Measurements from ENCODE around the gene THRAP3.
A peak's percentile ranks its signal among the peaks of the same experiment; 100 is the strongest.

Gene THRAP3

DNA sequence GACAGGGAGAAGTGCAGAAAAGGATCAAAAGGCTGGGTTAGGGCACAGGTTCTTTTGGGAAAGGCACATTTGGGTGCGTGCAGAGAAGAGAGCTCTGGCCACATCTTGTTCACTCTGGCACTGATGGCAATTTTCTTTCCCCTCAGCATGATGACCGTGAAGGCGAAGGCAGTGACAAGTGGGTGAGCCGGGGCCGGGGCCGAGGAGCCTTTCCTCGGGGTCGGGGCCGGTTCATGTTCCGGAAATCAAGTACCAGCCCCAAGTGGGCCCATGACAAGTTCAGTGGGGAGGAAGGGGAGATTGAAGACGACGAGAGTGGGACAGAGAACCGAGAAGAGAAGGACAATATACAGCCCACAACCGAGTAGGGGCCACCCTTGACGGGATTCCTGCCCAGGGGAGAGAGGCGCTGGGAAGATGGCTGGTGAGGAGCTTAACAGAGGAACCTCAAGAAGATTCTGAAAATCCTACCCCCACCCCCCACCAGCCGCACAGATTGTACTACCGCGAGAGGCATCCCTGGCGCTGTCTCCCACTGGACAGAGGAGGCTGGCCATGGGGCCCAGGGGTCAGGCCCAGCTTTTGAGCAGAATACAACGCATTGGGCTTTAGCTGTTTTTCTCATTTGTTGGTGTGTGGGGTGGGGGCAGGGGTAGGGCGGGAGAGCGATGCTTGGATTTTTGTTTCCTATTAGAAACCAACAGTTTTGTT lies 79.6 kb downstream of the THRAP3 start:
- no peak for DNase-seq

DNA sequence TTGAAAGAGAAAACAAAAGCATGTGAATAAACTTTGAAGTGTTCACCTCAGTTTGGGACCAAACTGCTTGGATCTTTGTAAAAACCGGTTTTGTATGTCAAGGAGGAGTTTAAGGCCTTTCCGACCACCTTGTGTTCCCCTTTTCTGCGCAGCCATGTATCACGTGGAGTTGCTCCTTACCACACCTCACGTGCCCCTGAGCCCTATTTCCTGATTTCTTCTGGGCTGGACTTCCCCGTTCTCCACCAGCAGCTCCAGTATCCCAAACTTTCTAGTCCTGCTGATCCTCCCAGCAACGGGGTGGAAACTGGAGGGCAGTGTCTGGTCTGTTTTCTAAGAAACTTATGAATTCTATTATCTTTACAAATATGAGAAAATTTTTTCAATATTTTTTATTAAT lies 80.3 kb downstream of the THRAP3 start:
- no peak for DNase-seq

DNA sequence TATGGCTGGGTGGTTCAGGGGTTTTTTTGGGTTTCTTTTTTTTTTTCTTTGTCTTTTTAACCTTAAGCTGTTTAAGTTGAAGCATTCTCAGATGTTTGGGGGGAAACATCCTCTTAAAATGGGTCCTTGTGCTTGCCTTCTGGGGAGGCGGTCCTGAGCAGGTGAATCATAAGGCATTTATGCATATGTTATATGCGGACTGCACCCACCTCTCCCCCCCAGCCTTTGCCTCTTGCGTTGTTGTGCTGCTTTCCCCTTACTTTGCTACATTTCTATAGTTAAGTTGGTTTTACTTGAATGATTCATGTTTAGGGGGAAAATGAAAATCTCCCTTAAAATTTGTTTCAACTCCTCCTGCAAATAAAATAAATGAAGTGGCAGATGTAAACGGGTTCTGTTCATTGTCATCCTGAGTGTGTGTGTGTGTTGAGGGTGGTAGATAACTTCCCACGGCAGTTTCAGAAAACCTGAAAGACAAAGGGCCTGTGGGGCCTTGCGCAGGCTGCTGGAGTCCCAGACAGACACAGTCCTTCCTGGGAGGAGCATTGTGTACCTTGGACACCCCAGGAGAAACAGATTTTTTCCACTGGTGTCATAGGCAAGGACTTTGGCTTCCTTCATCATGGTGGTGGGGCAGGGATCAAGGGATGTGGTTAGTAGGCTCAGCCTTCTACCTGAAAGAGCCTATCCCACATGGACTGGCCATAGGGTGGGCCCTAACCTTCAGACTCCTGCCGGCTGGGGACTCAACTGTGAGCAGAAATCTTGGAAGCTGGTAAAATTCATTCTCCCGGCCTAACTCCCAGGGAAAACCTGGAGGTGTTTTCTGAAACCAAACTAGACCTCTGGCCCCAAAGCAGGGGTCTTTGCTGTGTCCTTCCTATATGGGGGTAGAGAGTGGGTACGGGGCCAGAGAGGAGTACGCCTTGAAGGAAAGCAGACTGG lies 81.0 kb downstream of the THRAP3 start:
- no peak for DNase-seq

DNA sequence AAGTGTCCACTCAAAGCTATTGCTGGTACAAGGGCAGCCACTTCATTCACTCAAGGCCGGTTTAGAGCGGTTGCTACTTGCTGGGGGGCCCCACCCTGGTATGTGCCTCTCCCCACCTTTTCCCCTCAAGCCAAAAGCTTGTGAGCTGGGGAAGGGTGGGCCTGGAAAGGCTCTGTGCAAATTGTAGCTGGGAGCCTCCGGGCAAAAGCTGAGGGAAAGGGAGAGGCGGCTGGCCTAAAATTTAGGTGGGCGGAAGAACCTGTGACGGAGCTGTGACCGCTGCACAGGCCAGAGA lies 81.6 kb downstream of the THRAP3 start:
- DNase-seq: no peak

DNA sequence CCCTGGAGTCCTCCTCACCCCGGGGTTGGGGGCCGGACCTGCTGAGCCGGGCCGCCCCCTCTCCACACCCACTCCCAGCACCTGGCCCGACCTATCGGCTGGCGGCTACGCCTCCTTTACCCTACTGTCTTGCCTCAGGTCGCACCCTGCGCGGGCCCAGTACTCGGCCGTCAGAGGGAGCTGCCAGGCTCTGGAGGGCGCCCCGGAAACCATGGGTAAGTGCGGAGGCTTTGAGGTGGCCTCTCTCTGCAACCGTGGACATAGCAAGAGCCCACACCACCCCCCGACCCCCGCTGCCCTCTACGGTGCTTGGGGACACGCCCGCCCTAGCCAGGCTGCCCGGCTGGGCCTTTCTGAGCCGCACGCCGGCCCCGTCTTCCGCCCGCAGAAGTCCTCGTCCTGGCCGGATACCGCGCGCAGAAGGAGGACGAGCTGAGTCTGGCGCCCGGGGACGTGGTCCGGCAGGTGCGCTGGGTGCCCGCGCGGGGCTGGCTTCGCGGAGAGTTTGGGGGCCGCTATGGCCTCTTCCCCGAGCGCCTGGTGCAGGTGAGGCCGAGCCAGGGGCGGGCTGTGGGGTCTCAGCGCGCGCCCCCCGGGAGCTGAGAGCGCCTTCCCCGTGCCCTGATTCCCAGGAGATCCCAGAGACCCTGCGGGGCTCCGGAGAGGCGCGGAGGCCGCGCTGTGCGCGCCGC lies 82.1 kb downstream of the THRAP3 start, which contains the start of gene SH3D21:
SH3D21 (plus strand) TSS at position 159 of the 692 bp plus-strand sequence; CDS start at position 212, 53 bp downstream.
- peak; percentile 42 for DNase-seq

DNA sequence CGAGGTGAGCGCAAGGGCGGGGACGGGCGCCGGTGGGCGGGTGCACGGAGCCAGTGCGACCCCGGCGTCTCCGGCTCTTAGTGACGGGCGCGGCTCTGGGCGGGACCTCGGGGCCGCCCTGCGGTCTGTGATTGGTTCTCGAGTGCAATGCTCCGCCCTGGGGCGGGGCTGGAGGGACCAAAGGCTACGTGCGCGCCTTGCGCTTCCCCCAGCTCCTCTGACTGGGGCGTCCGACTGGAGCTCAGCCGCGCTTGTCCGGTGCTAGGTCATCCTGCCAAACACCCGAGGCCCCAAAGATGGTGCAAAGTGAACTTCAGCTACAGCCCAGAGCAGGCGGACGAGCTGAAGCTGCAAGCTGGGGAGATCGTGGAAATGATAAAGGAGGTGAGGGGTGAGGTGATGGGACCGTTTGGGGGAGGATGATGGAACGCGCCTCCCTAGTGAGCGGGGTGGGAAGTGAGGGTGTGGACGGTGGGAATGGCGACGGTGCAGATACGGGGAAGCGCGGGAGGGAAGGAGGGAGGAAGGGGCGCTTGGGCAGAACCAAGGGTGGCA lies 82.7 kb downstream of the THRAP3 start:
- peak; percentile 90 for DNase-seq

DNA sequence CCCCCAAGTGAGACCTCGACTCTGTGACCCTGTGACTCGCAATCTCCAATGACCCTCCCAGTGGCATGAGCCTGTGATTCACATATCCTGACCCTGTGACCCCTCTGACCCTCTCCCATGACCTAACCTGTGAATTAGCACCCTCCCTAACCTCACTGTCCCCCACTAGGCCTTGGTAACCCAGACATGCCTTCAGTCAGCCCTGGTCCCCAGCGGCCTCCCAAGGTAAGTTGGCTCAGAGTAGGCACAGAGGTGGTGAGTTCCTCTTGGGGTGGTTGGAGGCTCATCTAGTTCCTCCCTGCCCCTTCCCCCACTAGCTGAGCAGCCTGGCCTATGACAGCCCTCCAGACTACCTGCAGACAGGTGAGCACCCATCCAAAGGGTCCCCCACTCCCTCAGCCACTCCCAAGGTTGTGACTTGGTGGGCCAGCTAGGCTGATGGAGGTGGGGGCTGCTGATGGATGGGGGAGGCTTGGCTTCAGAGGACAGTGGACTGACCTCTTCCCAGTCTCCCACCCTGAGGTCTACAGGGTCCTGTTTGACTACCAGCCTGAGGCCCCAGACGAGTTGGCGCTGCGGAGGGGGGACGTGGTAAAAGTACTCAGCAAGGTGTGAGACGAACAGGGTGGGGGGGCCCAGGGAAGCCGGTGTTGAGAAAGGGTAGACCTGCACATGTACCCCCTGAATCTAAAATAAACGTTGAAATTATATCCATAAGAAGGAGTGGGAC lies 83.5 kb downstream of the THRAP3 start:
- DNase-seq: no peak

DNA sequence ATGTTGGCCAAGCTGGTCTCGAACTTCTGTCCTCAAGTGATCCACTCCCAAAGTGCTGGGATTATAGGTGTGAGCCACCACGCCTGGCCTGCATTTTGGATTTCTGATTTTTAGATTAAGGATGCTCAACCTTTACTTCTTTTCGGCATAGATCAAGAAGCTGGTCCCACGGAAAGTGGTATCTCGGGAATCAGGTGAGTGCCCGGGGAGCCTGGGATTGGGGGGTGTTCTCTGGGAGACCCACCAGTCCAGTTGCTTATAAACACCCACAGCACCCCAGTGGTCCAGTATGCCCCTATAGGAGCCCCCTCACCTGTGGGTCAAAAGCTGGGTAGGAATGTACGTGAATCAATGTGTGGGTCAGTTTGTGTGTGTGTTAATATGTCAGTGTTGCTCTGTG lies 85.2 kb downstream of the THRAP3 start:
- no peak for DNase-seq

DNA sequence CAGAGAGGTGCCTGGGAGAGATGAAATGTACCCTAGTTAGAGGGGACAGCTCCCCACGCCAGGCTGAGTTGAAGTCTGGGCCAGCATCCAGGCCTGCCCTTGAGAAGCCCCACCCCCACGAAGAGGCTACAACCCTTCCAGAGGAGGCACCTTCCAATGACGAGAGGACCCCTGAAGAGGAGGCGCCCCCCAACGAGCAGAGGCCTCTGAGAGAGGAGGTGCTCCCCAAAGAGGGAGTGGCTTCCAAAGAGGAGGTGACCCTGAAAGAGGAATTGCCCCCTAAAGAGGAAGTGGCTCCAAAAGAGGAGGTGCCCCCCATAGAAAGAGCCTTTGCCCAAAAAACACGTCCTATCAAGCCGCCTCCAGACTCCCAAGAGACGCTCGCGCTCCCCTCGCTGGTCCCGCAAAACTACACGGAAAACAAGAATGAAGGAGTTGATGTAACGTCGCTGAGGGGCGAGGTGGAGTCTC lies 96.1 kb downstream of the THRAP3 start:
- DNase-seq: no peak

DNA sequence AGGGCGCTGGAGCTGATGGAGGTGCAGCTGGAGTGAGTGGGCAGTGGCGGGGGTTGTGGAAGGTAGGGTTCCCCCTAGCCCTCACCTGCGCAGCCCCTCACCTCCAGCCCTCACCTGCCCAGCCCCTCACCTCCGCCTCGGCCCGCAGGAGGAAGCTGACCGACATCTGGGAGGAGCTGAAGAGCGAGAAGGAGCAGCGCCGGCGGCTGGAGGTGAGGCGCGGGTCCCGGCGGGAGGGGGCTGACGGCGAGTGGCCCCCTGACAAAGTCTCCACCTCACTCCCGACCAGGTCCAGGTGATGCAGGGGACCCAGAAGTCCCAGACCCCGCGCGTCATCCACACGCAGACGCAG lies 96.5 kb downstream of the THRAP3 start:
- DNase-seq: no peak

DNA sequence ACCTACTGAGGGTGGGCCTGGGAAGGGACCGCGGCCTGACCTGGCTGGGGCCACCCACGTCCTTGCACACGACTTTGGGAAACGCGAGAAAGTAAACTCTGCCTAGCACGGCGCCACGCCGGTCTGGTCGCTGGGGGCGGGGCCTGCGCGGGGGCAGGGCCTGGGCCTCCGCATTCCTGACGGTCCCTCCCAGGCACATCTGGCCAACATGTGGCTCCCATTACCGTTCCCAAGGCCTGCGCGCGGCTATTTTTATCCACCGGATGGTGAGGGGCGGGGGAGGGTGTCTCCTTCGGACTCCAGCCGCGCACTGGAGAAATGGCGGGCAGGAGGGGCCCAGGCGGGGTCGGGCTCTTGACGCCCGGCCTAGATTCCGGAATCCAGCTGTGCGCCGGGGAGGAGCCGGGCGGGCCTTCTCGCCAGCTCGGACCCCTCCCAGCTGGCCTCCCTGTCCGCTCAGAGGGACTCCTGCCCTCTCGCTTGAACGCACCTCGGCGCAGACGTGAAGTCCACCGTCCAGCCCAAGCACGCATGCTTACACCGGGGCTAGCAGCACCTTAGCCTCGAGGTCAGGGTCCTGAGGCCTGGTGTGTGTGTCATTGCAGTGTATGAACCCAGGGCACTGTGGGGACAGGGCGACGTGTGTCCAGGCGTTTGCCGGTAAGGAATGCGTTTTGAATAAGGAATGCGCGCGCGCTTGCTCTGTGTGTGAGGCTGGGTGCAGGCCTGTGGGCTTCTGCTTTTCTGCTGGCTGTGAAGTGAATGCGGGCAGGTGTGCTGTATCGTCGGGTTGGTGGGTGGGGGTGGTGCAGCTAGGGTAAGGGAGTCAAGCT lies 97.1 kb downstream of the THRAP3 start:
- DNase-seq: no peak

DNA sequence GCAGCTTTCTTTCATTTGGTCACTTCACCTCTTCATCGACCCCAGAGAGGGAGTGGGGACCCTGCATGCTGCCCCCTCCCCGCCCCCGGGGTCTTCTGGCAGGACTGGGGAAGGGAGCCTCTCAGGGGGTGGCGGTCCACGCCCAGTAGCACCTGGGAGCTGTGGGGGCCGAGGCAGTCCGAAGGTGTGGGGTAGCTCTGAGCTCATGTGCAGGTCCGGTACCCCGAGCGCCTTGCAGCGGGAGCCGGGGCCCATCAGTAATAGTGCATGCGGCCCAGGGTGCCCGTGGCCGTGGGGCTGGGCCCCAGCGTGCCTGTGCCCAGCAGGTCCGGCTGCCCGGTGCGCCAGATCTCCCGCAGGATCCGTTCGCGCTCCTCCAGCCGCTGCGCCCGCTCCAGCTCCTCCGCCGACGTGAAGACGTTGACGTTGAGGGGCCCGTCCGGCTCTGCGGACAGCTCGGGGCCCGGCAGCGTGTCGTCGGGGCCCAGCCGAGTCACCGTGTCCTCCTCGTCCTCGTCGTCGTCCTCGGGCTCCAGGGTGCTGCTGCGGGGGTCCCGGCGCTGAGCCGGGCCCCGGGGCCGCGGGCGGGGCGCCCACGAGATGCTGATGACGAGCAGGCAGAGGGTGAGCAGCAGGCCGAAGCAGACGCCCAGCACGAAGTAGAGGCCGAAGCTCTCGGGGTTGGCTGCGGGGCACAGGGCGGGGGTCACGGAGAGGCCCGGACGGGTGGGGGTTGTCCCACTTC lies 98.0 kb downstream of the THRAP3 start:
- DNase-seq: no peak

DNA sequence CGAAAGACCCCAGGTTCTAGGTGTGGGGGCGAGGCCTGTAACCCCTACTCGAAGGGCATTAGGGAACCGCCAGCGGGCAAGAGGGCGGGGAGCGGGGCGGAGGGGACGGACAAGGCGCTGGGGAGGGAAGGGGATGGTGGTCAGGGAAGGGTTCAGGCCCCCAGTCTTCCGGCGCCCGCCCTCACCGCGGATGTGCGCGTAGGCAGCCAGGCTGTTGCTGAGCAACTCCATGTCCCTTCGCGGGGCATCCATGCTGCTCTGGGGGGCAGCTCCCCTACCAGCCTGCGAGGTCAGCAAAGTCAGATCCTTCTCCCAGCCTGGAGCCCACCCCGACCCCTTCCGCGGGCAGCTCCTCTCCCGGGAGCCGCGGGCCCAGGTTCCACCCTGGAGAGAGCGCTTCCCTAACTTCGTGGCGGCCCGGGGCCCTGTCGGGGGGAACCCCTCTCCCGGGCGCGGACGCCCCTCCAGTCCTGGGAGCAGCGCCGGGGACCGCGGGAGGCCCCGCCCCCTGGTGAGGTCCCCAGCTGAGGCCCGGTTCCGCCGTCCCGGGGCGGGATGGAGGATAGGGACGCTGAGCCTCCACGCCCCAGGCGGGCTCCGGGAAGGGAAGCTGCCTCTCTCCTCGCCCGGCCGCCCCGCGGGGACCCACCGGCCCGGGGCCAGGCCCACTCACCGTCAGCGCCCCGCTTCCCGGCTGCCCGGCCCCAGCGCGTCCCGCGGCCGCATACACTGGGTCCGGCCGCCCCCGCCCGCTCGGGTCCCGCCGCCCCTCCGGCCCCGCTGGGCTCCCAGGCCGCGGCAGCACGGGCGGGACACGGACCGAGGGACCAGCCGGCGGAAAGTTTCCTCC lies 98.8 kb downstream of the THRAP3 start:
- DNase-seq: no peak

DNA sequence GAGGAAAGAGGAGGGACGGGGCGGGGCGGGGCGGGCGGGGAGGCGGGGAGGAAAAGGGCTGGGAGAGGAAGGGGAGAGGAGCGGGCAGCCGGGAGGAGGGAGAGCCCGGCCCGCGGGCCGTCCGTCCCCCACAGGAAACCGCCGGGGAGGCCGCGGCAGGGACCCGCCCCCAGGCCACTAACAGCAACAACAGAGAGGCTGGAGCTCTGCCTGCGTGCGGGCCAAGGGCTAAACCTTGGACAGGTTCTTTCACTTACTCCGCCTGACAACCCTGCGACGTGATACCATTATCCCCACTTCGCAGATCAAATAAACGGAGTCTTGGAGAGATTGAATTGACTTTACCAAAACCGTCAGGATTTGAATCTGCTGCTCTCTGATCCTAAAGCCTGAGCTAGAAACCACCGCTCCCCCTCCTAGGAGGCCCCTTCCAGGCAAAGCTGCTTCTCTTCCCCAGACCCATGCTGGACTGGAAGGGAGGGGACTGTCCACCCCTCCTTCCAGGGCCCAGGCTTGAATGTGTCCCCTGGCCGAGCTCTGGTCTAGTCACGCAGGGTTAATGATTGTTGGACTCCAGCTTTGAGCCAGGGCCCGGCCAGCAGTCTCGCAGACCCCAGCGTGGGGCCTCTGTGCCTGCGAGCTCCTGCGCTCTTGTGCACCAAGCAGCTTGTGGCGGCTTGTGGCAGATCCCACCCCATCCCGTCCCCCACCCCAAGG lies 99.6 kb downstream of the THRAP3 start, which contains the start of gene EVA1B:
EVA1B (minus strand) TSS at position 10 of the 717 bp plus-strand sequence. CDS start 608 bp downstream, outside the sequence.
- DNase-seq: peak; percentile 32

DNA sequence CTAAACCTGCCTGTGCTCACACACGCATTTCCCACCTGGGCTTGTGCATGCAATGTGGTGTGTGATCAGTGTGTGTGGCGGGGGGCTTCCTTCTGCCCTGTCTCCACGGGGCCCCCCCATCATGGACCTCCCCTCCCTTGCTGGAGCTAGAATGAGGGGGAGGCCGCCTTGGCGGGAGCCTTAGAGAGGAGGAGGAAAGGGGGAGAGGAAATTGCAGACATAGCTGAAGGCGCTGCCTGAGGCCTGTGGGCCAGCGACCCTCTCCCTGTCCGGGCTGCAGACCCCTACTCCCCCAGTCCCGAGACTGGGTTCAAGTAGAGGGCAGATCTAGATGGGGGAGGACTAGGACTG lies 100.1 kb downstream of the THRAP3 start:
- DNase-seq: no peak

DNA sequence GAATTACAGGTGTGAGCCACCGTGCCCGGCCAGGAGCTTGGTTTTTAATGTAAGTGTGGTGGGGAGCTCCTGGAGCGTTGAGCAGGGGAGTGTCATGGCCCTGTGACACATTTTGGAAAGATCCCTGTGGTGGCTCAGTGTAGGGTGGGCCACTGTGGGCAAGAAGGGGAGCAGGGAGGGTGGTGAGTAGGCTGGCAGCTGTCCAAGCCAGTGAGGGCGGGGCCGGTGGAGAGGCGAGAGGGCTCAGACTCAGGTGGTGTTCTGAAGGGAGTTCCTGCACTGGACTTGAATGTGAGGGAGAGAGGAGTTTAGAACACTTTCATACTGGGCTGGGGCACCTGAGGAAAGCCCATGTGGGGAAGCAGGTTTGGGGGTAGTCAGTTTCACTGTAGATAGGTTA lies 102.3 kb downstream of the THRAP3 start:
- DNase-seq: no peak

DNA sequence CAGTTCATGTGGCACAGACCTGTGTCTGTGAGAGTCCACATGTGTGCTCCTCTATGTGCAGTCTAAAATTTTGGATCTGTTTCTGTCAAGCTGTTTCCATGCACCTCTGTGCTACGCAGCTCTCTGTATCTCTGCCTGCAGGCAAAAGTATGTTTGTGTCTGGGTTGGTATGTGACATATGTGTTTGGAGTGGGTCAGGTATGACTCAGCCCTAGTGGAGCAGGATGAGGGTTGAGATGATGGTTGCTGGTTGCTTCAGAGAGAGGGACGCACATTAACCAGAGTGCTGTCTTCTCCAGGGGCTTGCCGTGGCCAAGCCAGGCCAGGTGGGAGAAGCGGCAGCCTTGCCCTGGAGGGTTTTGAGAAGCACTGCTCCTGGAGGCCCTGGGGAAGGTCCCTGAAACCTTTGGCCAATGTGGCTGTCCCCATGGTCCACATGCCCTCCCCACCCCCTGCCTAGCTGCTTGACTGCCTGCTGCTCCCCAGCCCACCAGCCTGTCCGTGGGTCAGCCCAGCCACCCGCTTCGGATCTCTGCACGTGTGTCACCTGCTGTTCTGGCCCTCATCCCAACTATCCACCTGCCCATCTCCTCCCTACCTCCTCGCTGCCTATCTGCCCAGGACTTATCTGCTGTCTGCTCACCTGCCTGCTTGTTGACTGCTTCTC lies 103.3 kb downstream of the THRAP3 start:
- no peak for DNase-seq

DNA sequence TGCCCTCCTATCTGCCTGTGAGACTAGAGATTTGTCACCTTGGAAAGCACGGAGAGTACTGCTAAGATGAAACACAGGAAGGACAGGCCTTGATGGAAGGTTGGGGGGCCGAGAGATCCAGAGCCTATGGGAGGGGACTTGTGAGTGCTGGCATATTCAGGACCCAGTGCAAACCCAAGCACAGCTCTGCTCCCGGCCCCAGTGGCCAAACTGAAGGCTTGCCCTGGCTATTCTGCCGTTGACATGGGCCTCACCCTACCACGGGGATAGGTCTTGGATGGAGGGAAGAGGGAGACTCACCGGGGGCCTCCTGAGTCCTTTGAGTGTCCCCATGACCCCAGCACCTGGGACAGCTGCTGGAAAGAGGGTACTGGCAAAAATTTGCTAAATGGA lies 103.8 kb downstream of the THRAP3 start:
- DNase-seq: no peak

DNA sequence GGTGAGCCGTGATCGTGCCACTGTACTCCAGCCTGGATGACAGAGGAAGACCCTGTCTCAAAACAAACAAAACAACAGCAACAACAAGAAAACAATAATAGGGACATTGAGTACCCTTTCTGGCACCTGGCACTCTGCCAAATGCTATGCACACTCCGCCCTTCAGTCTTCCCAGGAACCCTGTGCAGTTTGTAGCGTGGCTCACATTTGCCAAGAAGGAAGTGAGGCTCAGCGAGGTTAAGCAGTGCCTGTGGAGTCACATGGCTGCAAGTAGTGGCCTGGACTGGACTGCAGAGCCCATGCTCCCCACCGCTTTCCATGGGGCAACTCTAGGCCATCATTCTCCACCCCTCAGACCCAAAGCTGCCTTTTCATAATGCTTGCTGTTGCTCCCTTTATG lies 104.5 kb downstream of the THRAP3 start:
- no peak for DNase-seq

Measured in CD4-positive, alpha-beta T cell treated with Interleukin-4 for 4 hours (primary cell).